ENCODE results near the gene COG3. TPM values are rescaled to one million over a fixed set of nuclear protein-coding genes. Genes with fewer than 3 reads are reported as not detected.

COG3 gene
- total RNA-seq, 1 experiment from 2014 or later, result 17.7 TPM

DNA sequence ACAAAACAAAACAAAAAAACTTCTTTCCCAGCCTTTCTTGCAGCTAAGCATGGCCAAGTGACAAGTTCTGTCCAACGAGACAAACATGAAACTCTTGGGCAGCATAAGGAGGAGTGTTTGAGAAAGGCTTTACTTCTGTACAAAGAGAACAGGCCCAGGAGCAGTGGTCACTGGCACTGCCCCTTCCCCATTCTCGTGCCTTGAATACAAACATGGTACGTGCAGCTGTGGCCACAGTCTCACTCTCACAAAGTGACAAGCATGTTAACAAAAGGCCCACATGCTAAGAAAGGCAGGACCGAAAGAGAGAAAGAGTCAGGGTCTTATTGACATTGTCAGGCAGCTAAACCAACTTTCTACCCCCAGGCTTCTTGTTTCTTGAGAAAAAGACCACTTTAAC is 26.8 kb upstream of the COG3 start:
- DNase-seq, result no peak
- H3K36me3 ChIP-seq (replicated peaks; ENCODE audit: control insufficient read depth, insufficient read depth, low read length), result no peaks in the 10 kb centered on the region
- no peaks in the 10 kb centered on the region for H3K27me3 ChIP-seq (ENCODE audit: control insufficient read depth, insufficient read depth, low read length)
- no peak overlapping the region for H3K4me3 ChIP-seq (ENCODE audit: insufficient read depth, low read depth, low read length)

DNA sequence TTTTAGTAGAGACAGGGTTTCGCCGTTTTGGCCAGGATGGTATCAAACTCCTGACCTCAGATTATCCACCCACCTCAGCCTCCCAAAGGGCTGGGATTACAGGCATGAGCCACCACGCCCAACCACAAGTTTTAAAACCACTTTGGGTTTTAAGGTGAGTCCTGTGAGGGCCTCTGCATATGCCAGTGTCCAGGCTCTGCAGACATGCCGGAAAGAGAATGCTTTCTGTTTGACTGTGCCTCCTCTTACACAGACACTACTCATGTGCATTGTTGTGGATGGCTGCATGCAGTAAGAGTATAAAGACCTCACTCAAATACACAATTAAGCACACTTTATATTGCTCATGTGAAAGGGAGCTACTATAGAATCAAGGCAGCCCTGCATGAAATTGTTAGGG is 25.7 kb upstream of the COG3 start:
- no peaks in the 10 kb centered on the region for H3K36me3 ChIP-seq (replicated peaks; ENCODE audit: control insufficient read depth, insufficient read depth, low read length)
- DNase-seq, result no peak
- no peak overlapping the region for H3K4me3 ChIP-seq (ENCODE audit: insufficient read depth, low read depth, low read length)
- no peaks in the 10 kb centered on the region for H3K27me3 ChIP-seq (ENCODE audit: control insufficient read depth, insufficient read depth, low read length)

DNA sequence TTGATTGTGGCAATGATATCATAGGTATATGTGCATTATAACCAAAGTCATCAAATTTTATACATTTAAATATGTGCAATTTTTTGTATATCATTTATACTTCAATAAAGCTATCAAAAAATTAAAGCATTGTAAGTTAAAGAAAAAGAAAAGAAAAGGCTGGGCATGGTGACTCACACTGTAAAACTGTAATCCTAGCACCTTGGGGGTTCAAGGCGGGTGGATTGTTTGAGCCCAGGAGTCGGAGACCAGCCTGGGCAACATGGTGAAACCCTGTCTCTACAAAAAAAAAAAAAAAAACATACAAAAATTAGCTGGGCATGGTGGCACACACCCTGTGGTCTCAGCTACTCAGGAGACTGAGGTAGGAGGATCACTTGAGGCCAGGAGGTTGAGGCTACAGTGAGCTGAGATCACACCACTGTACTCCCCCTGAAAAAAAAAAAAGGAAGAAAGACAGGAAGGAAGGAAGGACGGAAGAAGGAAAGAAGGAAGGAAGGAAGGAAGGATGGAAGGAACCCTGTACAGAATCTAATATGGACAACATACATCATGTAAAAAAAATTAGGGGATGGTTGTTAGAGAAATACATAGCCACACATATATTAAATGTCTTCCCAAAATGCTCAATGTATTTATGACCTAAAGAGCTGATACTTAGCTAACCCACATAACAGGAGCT is 24.8 kb upstream of the COG3 start:
- DNase-seq, result no peak
- H3K27me3 ChIP-seq (ENCODE audit: control insufficient read depth, insufficient read depth, low read length), result no peaks in the 10 kb centered on the region
- H3K4me3 ChIP-seq (ENCODE audit: insufficient read depth, low read depth, low read length), result no peak overlapping the region
- H3K36me3 ChIP-seq (replicated peaks; ENCODE audit: control insufficient read depth, insufficient read depth, low read length), result no peaks in the 10 kb centered on the region

DNA sequence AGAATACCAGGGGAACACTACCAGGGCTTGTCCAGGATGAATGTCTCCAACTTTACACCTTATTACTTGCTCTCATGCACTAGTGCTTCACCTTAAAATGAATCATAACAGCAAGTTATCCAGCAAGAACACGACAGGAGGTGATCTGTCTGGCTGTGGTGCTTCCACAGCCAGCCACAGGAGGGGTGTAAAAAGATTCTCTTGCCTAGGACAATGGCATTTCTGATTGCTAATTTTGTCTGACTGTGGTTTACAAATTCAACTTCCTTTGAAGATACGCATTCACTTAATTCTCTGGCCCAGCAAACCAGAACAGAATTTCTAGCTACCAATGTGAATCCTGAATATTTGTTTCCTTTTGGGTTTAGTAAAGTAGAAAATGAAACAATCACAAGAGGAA is 23.1 kb upstream of the COG3 start:
- Histone ChIP-seq H3K27me3 (ENCODE audit: control insufficient read depth, insufficient read depth, low read length) (no peaks in the 10 kb centered on the region), H3K4me3 (ENCODE audit: insufficient read depth, low read depth, low read length) (no peak overlapping the region)
- no peak for DNase-seq

DNA sequence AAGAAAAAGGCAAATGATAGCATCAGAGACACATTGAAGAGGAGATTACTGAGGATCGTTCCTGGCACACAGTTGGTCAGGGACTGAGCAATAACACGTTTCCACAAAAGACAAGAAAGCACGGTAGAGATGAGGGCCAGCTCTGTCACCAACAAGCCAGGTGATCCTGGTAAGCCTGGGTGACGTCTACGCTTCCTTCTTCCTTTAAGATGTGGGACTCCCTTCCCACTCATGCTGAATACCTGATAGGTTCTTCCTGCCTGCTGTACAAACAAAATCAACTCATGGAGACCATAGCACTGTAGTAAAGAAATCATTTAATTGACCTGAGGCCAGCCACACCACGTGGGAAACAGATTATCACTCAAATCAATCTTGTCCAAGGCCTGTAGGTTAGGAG is 19.7 kb upstream of the COG3 start:
- no peak overlapping the region for H3K4me3 ChIP-seq (ENCODE audit: insufficient read depth, low read depth, low read length)
- H3K27me3 ChIP-seq (ENCODE audit: control insufficient read depth, insufficient read depth, low read length), result no peaks in the 10 kb centered on the region
- no peak for DNase-seq
- no peaks in the 10 kb centered on the region for H3K36me3 ChIP-seq (replicated peaks; ENCODE audit: control insufficient read depth, insufficient read depth, low read length)

More for the DNA sequence above, 23.1 kb upstream of the COG3 start:
- no peaks in the 10 kb centered on the region for H3K36me3 ChIP-seq (replicated peaks; ENCODE audit: control insufficient read depth, insufficient read depth, low read length)

DNA sequence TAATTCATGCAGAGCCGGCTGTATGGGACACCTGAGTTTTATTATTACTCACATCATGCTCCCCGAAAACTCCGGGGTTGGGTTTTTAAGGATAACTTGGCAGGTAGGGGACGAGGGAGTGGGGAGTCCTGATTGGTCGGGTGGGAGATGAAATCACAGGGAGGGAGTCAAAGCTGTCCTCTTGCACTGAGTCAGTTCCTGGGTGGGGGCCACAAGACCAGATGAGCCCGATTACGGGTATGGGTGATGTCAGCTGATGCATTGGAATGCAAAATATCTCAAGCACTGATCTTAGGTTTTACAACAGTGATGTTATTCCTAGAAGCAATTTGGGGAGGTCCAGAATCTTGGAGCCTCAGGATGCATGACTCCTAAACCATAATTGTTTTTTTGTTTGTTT is 18.6 kb upstream of the COG3 start:
- no peak for DNase-seq
- H3K27me3 ChIP-seq (ENCODE audit: control insufficient read depth, insufficient read depth, low read length), result no peaks in the 10 kb centered on the region
- no peak overlapping the region for H3K4me3 ChIP-seq (ENCODE audit: insufficient read depth, low read depth, low read length)
- no peaks in the 10 kb centered on the region for H3K36me3 ChIP-seq (replicated peaks; ENCODE audit: control insufficient read depth, insufficient read depth, low read length)

DNA sequence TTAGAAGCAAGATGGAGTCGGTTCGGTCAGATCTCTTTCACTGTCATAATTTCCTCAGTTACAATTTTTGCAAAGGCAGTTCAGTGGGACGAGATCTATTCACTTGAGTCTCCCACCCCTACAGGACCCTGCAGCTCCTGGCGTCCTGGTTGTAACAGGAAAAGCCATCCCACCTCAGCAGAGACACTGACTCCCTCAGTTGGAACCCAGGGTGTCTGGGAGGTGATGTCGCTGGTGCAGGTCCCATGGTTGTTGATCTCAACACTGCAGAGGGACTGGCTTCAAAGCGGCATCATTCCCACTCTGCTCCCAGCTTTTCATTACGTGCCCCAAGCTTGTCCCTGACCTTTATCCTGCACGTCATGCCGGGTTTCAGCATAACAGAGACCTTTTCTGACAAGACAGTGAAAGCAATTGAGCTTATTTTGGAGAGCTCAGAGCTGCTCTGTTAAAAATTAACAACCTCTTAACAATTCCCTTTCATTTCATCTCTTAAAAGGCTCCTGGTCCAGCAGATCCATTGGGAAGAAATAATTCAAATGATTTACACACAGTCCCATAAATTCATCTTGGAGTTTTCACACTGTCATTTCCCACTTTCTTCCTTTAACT is 17.6 kb upstream of the COG3 start:
- no peak for DNase-seq

DNA sequence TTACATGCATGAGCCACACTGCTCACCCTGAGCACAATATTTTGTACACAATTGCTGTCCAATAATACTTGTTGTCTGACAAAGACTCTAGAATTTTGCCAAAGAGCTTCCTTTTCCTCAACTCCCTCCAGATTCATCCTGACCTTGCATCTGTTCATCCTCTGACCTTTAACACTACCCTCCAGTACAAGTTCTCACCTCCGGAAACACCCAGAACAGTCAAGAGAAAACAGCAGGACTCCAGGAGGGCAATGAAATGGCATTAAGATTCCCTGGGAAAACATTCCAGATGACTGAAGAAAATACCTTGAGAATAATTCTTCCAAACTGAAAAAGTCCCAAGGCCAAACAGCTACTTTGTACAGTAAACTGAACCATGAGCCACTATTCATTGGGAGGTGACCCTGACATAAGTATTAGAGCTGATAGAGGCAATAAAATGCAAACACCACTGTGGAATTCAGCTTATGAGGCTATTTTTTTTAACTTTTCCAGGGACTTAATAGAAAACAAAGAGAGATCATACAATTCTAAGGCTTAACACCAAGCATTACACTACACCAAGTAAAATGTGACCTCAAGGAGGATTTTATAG is 15.7 kb upstream of the COG3 start:
- no peaks in the 10 kb centered on the region for H3K36me3 ChIP-seq (replicated peaks; ENCODE audit: control insufficient read depth, insufficient read depth, low read length)
- H3K4me3 ChIP-seq (ENCODE audit: insufficient read depth, low read depth, low read length), result no peak overlapping the region
- no peak for DNase-seq

More for the DNA sequence above, 17.6 kb upstream of the COG3 start:
- no peak overlapping the region for H3K4me3 ChIP-seq (ENCODE audit: insufficient read depth, low read depth, low read length)
- H3K36me3 ChIP-seq (replicated peaks; ENCODE audit: control insufficient read depth, insufficient read depth, low read length), result no peaks in the 10 kb centered on the region
- no peaks in the 10 kb centered on the region for H3K27me3 ChIP-seq (ENCODE audit: control insufficient read depth, insufficient read depth, low read length)

DNA sequence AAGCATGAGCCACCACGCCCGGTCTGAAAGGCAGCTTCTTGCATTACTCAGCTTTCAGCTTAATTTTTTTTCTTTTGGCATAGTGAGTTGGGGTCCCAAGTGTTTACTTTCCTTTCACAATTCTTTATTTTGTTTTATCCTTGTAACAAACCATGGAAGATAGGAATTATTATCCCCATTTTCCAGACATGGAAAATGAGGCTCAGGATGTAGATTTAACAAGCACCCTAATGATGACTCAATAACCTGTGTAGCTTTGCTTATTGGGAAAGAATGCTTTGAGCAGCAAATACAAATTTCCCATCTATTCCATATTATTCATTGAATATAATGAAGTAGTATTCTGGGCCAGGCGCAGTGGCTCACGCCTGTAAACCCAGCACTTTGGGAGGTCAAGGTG is 13.5 kb upstream of the COG3 start:
- H3K27me3 ChIP-seq (ENCODE audit: control insufficient read depth, insufficient read depth, low read length), result no peaks in the 10 kb centered on the region
- no peaks in the 10 kb centered on the region for H3K36me3 ChIP-seq (replicated peaks; ENCODE audit: control insufficient read depth, insufficient read depth, low read length)
- no peak for DNase-seq
- H3K4me3 ChIP-seq (ENCODE audit: insufficient read depth, low read depth, low read length), result no peak overlapping the region

More for the DNA sequence above, 15.7 kb upstream of the COG3 start:
- no peaks in the 10 kb centered on the region for H3K27me3 ChIP-seq (ENCODE audit: control insufficient read depth, insufficient read depth, low read length)

DNA sequence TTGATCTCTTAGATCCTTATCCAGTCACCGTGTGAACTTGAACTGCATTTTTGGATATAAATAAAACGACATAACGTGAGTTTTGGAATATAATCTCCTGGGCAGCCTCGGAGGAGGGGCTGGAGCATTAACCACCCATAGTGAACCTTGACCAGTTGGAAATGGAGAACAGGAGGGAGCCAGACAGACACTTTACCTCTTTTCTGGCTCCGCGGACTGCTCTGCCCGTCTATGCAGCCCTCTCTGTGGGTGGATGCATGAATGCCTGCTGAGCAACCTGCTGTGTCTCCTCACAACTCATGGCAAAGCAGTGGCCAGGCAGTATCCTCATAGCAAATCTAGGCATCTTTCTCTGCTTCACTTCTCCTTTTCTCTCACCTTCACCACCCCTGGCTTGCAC is 10.5 kb upstream of the COG3 start:
- Histone ChIP-seq H3K4me3 (ENCODE audit: insufficient read depth, low read depth, low read length) (no peak overlapping the region), H3K27me3 (ENCODE audit: control insufficient read depth, insufficient read depth, low read length) (no peaks in the 10 kb centered on the region), H3K36me3 (replicated peaks; ENCODE audit: control insufficient read depth, insufficient read depth, low read length) (no peaks in the 10 kb centered on the region)
- no peak for DNase-seq

DNA sequence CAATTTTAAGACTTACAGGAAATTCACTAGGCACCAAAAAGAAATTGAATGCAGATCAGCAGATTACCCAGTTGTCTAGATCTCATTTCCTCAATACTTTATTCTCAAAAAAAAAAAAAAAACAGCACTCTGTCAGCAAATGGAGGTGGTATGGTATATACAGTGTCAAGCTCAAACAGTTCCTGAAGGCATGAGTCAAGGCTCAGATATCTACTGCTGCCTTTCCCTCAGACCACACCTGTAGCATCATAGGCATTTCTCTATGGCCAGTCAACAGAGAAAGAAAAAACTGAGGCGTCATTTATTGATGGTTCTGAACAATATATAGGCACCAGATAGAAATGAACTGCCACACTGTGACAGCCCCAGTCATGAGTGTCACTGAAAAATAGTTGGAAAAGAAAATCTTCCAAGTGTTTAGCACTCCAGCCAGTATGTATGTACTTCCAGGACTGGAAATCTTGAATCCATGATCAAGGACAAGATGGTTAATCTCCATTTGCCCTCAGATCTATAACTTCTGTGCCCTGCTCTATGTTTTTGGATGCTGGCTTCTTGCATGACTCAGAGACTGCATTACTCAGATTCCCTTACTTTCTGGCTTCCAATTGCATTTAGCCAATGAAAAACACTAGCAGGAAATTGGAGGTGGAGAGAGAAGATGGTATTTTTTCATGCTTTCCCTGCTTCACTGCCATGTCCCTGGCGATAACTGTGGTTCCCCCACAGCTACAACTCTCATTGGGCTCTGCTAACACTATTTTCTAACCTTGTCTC is 8.4 kb upstream of the COG3 start:
- Histone ChIP-seq H3K4me3 (ENCODE audit: insufficient read depth, low read depth, low read length) (no peak overlapping the region), H3K36me3 (replicated peaks; ENCODE audit: control insufficient read depth, insufficient read depth, low read length) (no peaks in the 10 kb centered on the region), H3K27me3 (ENCODE audit: control insufficient read depth, insufficient read depth, low read length) (no peaks in the 10 kb centered on the region)
- no peak for DNase-seq

DNA sequence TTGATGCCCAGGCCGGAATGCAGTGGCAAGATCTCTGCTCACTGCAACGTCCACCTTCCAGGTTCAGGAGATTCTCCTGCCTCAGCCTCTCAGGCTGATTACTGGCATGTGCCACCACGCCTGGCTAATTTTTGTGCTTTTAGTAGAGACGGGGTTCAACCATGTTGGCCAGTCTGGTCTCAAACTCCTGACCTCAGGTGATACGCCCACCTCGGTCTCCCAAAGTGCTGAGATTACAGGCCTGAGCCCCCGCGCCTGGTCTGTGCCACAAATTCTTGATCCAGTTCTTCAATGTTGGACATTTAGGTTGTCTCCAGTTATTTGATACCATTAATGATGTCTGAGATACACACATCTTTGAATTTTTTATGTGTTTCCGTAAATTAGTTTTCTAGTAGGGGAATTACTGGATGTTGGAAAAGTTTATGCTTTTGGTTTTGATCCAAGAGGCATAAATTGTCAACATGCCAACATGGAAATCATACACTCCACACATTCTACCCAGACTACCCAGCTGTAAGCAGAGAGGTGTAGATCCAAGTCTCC is 525 bp upstream of the COG3 start:
- Histone ChIP-seq H3K4me3 (ENCODE audit: insufficient read depth, low read depth, low read length) (peak overlapping the region; percentile 94), H3K27me3 (ENCODE audit: control insufficient read depth, insufficient read depth, low read length) (no peaks in the 10 kb centered on the region), H3K36me3 (replicated peaks; ENCODE audit: control insufficient read depth, insufficient read depth, low read length) (no peaks in the 10 kb centered on the region)
- no peak for DNase-seq

DNA sequence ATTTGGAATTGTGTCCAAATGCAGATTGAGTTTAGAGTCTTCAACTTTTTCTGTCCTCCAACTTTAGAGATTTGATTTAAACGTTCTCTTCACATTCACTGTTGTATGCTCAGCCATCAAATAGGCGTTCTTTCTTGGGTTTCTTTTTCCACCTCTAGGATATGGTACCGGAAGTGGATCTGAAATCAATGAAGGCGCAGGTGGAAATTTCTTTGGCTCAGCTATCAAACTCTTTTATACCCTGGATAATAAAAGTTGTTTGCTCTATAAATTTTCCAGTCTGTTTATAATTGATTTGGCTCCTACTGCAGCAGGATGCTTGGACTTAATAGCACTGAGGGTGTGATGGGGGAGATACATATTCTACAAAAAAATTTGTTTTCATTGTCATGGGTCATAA is 1.6 kb downstream of the COG3 start:
- no peaks in the 10 kb centered on the region for H3K36me3 ChIP-seq (replicated peaks; ENCODE audit: control insufficient read depth, insufficient read depth, low read length)
- H3K4me3 ChIP-seq (ENCODE audit: insufficient read depth, low read depth, low read length), result no peak overlapping the region
- no peak for DNase-seq
- no peaks in the 10 kb centered on the region for H3K27me3 ChIP-seq (ENCODE audit: control insufficient read depth, insufficient read depth, low read length)

DNA sequence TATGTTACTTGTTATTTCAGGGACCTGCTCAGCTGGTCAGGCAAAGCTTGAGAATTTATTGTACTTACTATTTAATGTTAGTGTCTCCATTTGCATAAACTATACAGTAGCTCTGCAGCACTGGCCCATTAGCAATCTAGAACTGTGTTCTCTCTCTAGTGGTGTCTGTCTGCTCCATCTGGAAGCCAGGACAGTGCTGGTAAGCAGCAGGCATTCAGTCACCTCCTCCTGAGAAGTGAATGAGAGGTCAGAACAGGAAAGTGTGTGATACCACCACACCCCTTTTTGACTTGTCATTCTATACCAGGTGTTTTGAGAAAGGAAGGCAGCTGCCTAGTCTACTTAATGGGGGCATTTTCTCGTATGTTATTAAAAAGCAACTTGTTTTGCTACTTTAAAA is 3.9 kb downstream of the COG3 start:
- DNase-seq, result peak; percentile 18
- Histone ChIP-seq H3K36me3 (replicated peaks; ENCODE audit: control insufficient read depth, insufficient read depth, low read length) (no peaks in the 10 kb centered on the region), H3K27me3 (ENCODE audit: control insufficient read depth, insufficient read depth, low read length) (no peaks in the 10 kb centered on the region), H3K4me3 (ENCODE audit: insufficient read depth, low read depth, low read length) (no peak overlapping the region)
